Stimulated activated CD8-positive, alpha-beta memory T cell treated with anti-CD3 and anti-CD28 coated beads, Interleukin-4, amount 100 ng/mL, for 24 hours (primary cell): ENCODE results near the gene SYNE4.
"Not testable (repeated sequence)": the region's sequence is repeated elsewhere in the genome, so short reads cannot be mapped to it uniquely, and the experiment has no call there.

Experiments used
- DNase-seq: peaks from one replicate; pipeline ENCODE4 v3.0.0-alpha.2; 2020; ENCODE audit warnings: low read depth

Gene SYNE4

DNA sequence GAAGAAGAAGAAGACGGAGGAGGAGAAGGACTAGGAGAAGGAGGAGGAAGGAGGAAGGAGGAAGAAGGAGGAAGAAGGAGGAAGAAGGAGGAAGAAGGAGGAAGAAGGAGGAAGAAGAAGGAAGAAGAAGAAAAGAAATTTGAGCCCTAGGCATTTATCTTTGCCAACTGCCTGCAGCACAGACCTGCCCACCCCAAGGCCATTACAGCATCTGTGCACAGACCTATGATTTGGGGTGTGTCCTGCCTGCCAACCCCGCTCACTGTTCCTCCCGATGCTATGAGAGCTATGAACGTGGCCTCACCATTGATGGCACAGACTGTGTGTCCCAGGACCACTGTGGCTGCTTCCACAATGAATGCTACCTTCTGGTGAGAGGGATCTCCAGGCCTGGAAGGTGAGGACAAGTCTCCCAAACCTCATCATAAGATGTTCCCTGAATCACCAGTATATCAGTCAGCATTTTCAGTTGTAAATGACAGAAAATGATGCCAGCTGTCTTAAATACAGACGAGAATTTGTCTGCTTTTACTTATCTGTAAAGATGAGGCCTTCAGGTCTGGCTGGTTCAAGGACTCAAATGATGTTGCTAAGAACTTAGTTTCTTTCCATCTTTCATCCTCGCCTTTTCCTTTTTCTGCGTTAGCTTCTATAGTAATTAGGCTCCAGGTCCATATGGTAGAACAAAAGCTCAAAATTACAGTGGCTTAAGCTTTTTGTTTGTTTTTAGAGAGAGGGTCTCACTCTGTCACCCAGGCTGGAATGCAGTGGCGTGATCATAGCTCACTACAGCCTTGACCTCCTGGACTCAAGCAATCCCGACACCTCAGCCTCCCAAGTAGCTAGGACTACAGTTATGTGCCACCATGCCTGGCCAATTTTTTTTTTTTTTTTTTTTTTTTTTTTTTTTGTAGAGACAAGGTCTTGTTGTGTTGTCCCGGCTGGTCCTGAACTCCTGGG lies 17.6 kb downstream of the SYNE4 start:
- DNase-seq = no peak

DNA sequence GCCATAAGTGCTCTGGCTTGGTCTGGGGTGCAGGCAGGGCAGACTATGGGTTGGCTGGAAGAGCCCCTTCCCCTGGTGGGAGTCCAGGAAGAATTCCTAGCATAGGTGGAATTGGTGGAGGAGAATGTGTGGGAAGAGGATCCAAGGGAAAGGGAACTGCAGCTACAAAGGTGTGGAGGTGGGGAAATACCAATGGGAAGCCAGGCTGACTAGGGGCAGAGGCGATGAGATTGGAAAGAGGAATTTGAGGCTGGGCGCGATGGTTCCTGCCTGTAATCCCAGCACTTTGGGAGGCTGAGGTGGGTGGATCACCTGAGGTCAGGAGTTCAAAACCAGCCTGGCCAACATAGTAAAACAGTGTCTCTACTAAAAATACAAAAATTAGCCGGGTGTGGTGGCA lies 18.5 kb downstream of the SYNE4 start:
- no peak for DNase-seq

DNA sequence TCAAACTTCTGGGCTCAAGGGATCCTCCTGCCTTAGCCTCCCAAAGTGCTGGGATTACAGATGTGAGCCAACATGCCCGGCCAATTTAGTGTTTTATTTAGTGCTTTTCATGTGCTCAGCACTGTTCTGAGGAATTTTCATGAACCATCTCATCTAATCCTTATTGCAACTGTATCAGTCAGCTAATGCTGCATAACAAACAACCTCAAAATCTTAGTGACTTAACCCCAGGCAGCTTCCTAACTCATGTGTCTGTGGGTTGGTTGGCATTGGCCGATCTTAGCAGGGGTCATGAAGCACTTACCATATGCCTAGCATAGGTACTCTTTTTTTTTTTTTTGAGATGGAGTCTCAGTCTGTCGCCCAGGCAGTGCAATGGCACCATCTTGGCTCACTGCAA lies 19.8 kb downstream of the SYNE4 start:
- DNase-seq = no peak

DNA sequence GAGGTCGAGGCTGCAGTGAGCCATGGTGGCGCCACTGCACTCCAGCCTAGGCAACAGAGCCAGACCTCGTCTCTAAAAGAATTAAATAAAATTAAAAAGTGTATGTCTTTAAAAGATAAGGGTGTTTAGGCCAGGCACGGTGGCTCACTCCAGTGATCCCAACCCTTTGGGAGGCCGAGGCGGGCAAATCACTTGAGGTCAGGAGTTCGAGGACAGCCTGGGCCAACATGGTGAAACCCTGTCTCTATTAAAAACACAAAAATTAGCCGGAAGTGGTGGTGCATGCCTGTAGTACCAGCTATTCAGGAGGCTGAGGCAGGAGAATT lies 21.1 kb downstream of the SYNE4 start:
- no peak for DNase-seq

DNA sequence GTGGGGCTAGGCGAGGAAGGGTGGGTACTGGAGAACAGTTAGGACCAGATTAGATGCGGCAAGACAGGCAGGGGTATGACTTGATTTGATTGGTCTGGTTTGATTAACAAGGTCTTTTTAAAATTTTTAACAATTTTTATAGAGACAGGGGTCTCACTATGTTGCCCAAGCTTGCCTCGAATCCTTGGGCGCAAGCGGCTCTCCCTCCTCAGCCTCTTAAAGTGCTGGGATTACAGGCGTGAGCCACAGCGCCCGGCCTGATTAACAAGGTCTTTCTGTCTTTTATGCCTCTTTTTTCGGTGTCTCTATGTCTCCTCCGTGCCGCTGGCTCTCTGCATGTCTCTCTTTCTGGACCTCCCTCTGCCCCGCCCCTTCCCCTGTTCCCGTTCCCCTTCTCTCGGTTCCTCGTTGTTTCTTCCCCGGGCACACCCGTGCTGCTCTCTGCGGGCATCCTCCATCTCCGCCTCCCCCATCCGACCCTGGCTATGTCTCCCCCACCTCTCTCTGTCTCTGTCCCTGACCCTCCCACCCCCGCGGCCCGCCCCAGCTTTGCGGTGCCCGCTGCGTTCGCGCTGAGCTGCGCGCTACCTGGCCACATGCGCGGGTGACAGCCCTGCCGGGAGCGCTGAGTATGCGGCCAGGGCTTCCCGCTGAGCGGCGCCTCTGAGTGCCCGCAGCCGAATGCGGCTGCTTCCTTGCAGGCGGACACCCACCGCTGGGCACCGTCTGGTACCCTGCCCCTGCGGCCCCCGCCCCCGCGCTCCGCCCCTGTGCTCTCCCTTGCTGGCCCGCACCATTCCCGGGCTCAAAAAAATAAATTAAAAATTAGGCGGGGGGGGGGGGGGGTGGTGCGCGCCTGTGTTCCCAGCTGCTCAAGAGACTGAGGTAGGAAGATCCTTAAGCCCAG lies 21.7 kb downstream of the SYNE4 start:
- peak; percentile 19 for DNase-seq

DNA sequence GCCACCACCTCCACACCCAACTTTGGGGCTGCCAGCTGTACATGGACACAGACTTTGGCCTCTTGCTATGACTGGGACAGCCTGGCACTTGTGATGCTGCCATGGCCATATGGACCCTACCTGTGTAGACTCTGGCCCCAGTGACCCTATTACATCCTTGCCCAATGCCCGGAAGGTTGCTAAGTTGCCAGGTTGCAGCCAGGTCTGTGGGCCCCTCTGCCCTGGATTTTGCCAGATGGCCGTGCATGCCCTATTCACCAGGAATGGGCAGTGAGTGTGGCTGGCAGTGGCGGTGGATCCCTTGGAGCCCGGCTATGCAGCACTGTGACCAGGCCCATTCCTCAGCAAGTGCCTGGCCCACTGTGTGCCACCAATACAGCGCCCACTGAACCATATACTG lies 22.5 kb downstream of the SYNE4 start:
- no peak for DNase-seq

DNA sequence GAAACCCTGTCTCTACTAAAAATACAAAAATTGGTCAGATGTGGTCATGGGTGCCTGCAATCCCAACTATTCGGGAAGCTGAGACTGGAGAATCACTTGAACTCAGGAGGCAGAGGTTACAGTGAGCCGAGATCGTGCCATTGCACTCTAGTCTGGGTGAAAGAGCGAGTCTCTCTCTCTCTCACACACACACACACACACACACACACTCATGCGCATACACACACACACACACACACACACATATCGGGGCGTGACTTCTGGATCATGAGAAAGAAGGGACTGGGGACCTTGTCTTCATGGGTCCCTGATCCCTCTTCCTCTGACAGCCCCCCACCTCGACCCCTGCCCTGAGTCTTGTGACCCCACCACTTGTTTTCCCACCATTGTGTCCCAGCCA lies 25.4 kb downstream of the SYNE4 start:
- no peak for DNase-seq

DNA sequence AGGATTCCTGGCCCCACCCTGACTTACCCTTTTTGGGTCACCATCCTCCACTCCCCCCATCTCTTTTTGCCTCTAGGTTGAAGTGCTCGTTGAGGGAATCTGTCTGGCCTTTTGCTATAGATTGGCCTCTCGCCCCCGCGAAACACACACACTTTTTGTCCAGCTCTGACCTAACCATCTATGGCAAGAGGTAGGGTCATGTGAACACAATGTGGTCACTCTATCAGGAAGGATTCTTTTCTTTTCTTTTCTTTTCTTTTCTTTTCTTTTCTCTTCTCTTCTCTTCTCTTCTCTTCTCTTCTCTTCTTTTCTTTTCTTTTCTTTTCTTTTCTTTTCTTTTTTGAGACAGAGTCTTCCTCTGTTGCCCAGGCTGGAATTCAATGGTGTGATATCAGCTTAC lies 27.6 kb downstream of the SYNE4 start:
- DNase-seq = not testable (repeated sequence)

DNA sequence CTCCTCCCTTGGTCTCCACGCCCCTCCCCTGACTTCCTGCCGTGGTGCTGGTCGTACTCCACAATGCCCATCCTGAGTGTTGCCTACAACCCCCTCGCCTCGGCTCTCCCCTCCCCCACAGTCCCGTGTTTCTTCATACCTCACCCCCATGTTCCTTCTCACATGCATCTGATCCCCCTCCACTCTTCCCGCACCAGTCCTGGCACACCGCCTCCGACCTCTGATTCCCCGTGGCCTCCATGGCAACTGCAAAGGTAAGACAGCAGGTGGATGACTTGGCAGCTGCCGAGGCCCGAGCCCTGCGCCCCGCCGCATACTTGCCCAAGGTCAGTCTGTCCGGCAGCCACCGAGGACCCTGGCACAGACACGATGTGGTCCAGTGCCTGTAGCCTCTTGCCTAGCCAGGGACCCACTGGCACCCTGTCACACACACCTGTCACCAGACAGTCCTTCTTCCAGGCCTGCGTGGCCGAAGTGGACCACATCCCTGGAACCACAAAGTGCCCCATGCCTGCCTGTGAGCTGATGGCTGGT lies 29.7 kb downstream of the SYNE4 start:
- DNase-seq = no peak

DNA sequence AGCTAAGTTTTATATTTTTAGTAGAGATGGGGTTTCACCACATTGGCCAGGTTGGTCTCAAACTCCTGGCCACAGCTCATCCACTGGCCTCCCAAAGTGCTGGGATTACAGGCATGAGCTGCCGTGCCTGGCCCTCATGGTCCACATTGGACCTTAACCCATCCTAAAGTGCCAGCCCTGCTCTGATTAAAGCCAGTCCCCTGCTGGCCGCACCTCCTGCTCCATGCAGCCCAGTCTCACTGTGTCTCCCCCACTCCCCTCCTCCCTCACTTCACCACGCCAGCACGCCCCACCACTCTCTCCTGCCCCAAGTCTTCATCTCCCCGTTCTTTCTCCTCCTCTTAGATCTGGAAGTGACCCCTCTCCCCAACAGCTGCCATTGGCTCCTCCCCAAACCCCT lies 30.3 kb downstream of the SYNE4 start:
- DNase-seq = no peak

DNA sequence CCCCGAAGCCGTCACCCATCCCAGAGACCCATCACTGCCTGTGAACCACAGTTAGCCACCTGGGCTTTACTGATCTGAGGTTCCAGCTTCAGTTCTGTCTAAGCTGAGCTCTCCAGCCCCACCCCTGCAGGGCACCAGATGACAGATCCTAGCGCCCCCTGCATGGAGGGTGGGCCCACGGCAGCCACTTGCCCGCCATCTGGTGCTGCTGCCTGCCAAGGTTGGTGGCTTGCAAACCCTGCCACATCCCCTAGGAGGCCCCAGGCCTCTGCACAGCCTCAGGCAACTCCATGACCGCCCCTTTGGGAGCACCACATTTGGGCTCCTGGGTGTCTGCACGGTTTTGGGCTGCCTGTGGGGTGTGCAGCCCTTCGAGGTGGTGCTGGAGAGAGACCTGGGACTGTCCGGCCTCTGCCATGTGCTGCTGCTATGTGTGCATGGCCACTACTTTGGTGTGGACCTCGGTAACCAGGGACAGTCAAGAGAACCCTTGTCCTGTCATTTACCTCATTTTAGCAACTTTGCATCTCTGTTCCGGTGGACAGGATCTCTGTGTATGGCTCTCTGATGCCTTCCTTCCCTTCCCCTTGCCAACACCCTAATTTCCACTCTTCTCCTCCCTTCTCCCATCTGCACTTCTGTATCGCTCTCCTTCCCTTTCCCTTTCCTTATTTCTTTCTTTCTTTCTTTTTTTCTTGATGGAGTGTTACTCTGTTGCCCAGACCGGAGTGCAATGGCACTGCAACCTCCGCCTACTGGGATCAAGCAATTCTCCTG lies 31.0 kb downstream of the SYNE4 start:
- no peak for DNase-seq

DNA sequence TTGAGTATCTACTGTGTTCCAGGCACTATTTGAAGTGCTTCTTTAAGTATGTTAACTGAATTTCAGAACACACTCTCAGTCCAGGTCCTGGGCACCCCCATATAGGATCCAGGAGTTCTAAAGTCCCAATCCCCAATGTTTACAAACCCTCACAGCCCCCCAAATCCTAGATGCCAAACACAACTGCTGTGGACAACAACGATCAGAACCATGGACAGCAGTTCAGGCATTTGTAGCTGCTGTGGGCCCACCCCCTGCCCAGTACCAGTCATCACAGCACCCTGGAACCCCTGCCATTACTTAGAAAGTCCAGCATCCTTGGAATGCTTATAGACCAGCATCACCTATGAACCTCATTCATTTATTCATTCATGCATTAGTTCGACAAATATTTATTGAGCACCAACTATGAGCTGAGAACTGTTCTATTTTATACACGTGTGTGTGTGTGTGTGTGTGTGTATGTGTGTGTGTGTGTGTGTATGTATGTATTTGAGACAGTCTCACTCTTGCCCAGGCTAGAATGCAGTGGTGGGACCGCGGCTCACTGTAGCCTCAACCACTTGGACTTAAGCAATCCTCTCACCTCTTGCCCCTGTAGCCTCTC lies 32.9 kb downstream of the SYNE4 start:
- DNase-seq = no peak

DNA sequence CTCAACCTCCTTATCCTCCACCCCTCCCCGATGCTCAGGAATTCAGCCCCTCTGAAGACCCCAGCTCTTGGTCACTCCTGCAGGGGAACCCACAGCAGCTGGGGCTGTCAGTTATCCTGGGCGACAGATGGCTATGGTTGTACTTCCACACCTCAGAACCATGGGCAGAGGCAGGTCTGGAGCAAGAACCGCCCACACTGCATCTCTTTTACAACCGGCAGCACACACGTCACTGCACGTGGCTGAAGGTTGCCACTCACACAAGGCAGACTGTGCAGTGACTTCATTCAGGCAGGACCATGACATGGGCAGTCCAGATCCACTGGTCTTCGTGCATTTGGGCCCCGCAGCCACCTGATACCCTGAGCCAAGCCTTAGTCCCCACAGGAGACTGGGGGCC lies 35.1 kb downstream of the SYNE4 start:
- DNase-seq = no peak

DNA sequence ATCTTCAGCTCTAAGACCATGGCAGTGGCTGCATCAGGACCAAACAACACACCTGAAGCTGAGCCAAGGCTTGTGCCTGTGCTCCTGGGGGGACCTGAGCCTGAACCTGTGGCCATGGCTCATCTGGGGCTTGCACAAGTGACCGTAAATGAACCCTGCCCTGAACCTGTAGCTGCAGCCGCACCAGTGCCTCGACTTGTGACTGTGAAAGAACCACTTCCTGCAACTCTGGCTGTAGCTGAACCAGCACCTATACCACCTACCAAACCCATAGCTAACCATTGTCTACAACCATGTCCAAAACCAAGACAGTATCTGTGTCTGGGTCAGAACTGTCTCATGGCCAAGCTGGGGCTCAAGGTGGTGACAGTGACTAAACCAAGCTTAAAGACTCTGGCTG lies 41.8 kb downstream of the SYNE4 start:
- no peak for DNase-seq

DNA sequence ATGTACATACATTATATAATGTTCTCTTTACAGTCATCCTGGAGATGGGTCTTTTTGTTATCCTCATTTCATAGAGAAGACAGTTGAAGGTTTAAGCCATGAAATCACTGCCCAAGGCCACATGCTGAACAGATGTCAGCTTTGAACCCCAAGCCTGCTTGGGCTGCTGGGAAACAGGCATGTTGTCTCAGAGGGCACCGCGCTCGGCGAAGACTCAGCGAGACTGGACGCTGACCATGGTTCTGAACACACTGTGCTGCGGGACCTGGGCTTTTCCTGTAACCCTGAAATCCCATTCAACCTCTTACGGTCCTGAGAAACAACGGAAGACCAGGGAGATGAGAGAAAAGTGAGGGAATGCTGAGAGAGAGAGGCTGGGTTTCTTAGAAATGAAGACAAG lies 45.1 kb downstream of the SYNE4 start:
- no peak for DNase-seq

DNA sequence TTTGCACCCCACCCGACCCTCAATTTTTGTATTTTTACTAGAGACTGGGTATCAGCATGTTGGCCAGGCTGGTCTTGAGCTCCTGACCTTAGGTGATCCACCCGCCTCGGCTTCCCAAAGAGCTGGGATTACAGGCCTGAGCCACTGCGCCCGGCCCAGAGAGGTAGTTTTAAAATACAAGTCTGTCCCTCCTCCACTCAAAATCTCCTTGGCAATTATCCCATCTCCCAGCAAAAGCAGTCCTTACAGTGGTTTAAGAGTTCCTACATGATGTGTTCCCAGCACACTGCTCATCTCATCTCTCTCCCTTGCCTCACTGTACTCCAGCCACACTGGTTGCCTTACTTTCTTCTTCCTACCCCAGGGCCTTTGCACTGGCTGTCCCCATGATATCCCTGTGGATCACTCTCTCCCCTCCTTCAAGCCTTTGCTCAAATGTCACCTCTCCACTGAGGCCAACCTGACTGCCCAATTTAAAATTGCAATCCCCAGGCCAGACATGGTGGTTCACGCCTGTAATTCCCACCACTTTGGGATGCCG lies 48.1 kb downstream of the SYNE4 start:
- no peak for DNase-seq

DNA sequence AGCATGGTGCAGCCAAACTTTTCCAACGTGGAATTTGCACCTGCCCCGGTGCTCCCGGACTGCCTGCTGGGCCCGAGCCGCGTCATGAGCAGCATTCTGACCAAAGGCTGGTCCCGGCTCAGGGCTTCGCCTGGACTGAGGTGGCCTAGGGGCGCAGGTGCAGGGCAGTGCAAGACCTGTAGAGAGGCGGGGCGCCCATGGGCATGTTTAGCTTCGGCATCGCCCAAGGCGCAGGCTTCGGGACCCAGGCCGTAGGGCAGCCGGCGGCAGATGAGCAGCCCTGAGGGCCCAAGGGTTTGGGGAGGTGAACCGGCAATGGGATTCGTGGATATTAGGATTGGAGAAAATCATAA lies 48.7 kb downstream of the SYNE4 start:
- DNase-seq = no peak

DNA sequence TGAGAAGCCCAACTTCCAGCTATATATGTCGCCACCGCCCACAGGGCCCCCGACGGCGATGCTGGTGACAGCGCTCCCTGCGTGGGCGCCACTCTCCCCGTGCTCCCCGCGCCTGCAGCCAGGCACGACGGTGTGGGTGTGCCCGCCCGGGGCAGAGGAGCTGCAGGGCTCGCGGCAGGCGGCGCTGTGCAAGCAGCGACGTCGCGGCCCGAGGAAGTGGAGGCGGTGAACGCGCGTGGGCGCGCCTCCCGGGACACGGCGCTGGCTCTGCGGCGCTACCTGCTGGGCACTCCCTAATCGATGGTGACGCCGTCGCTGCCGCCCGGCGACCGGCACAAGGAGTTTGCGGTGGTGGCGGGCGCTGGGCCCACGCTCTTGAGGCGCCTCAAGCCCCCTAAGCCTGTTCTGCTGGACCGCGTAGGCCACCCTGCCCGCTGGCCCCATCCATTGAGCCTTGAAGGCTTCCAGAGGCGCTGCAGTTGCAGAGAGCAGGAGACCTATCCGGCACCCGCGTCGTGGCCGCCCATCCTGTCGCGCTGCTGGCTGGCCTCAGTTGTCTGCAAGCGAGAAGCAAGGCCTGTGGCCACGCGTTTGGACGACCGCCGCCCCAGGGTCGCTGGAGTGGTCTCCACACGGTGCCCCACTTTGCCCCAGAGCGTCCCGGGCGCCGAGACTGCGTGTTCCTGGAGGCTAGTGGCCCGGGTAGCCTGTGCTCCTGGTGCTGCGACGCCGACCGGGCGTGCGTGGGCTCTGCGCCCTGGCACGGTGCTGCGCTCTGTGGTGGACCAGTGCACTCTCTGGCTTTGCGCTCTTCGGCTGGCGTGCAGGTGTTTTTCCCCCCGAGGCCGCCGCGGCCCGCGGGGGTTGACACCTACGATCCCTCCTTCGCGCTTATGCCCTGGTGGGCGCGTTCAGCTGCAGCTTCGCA lies 49.3 kb downstream of the SYNE4 start:
- peak; percentile 68 for DNase-seq

DNA sequence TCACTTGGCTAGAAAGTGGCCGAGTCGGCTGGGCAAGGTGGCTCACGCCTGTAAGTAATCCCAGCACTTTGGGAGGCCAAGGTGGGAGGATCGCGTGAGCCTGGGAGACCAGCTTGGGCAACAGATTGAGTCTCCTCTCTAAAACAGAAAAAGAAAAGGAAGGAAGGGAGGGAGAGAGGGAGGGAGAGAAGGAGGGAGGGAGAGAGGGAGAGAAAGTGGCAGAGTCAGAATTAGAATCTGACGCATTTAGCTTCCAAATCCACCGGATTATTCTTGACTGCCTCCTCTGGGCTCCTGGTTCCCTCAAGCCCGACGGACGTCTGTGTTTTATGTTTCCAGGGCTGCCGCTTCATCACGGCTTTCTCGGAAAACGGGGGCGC lies 50.0 kb downstream of the SYNE4 start:
- no peak for DNase-seq

DNA sequence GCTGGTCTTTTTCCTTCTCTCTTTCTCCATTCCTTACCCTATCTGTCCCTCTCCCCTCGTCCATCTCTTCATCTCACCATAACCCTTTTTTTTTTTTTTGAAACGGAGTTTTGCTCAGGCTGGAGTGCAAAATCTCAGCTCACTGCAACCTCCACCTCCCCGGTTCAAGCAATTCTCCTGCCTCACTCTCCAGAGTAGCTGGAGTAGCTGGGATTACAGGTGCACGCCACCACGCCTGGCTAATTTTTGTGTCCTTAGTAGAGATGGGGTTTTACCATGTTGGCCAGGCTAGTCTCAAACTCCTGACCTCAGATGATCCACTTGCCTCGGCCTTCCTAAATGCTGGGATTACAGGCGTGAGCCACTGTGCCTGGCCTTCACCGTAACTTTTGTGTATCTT lies 51.2 kb downstream of the SYNE4 start:
- DNase-seq = not testable (repeated sequence)
